Fibroblast of the aortic adventitia (primary cell): ENCODE data around the gene MRPL18. TPM values are rescaled to one million over a fixed set of nuclear protein-coding genes. Genes with fewer than 3 reads are reported as not detected.
A peak's percentile ranks its signal among the peaks of the same experiment; 100 is the strongest.

Experiments
- DNase-seq: peaks from one replicate; pipeline ENCODE4 v3.0.0-alpha.2; 2010; ENCODE audit warnings: low read depth
- H3K4me3 ChIP-seq: 2 replicates; pipeline ENCODE4 v1.5.1; 2011; ENCODE audit warnings: low read depth, mild to moderate bottlenecking, control low read depth, low read length, moderate library complexity
- CTCF ChIP-seq: IDR thresholded peaks from 2 replicates; pipeline ENCODE4 v1.5.1; 2011; ENCODE audit warnings: mild to moderate bottlenecking, low read length, control low read depth, inconsistent platforms; ENCODE audit not compliant: insufficient read depth
- total RNA-seq: library from RNA; depleted of rRNA; stranded (reverse); fragments of >200 nt; gene quantifications from 2 replicates; pipeline ENCODE4 v1.2.3, GENCODE V29; 2012; ENCODE audit warnings: low replicate concordance

The MRPL18 gene
- total RNA-seq, 1 donor, result 103 TPM

- DNase-seq, result no peak
- no peak for TF ChIP-seq CTCF
- H3K4me3 ChIP-seq, result no peak overlapping the region
These were observed 35.9 kb upstream of the MRPL18 start for GRCh38 chr6:159754401-159754800.

- no peak for TF ChIP-seq CTCF
- H3K4me3 ChIP-seq, result no peak overlapping the region
- no peak for DNase-seq
These were observed 35.0 kb upstream of the MRPL18 start for GRCh38 chr6:159754959-159755914.

- no peak for TF ChIP-seq CTCF
- no peak overlapping the region for H3K4me3 ChIP-seq
- DNase-seq, result no peak
These were observed 33.8 kb upstream of the MRPL18 start for GRCh38 chr6:159756508-159756907.

GRCh38 chr6:159758031-159759001, 32.0 kb upstream of the MRPL18 start:
- TF ChIP-seq CTCF, result no peak
- no peak overlapping the region for H3K4me3 ChIP-seq
- DNase-seq, result peak; percentile 28

- TF ChIP-seq CTCF, result no peak
- DNase-seq, result no peak
- no peak overlapping the region for H3K4me3 ChIP-seq
These were observed 30.6 kb upstream of the MRPL18 start for GRCh38 chr6:159759645-159760044.

- H3K4me3 ChIP-seq, result peak overlapping the region; percentile 1
- TF ChIP-seq CTCF, result no peak
- DNase-seq, result peak; percentile 67
These were observed 29.6 kb upstream of the MRPL18 start for GRCh38 chr6:159760602-159761057.
